CD4-positive, alpha-beta T cell (primary cell): ENCODE measurements around the gene MRPS34. TPM values are rescaled to one million over a fixed set of nuclear protein-coding genes. Genes with fewer than 3 reads are reported as not detected.

Source experiments
- ATAC-seq: fragments of 200-7000 bp; cut with Tn5 transposase; one replicate; pipeline ENCODE4 v1.10.0; 2022; ENCODE audit warnings: mild to moderate bottlenecking; ENCODE audit not compliant: poor library complexity
- CTCF ChIA-PET: fragments of 350-600 bp; sonication (Branson Sonifier 250); formaldehyde crosslinking; loops from one replicate; lab custom pipeline; 2021; ENCODE audit warnings: antibody characterized with exemption, inconsistent platforms; lab: Charles Lee
- POLR2A ChIA-PET: fragments of 350-600 bp; sonication (Branson Sonifier 250); formaldehyde crosslinking; loops from one replicate; lab custom pipeline; 2021; ENCODE audit warnings: antibody characterized with exemption, inconsistent platforms; lab: Charles Lee
- DNase-seq, 14 experiments: peaks; one replicate each; pipeline ENCODE4 v3.0.0-alpha.2; 2013 to 2020; ENCODE audit warnings: mixed read lengths in 2 of 14
- H3K27ac ChIP-seq, 2 donors: one replicate each; pipeline versions ENCODE4 v1.5.1 to v1.7.0; 2013; ENCODE audit warnings: low read length in 2 of 2, low read depth in 1 of 2, mild to moderate bottlenecking in 1 of 2
- H3K27me3 ChIP-seq, 2 experiments: 1 replicate in 1 of 2; 2 replicates in 1 of 2; pipeline versions ENCODE4 v1.6.1 to v1.7.0; 2013; ENCODE audit warnings: low read length in 2 of 2, control low read depth in 1 of 2, mild to moderate bottlenecking in 1 of 2, moderate library complexity in 1 of 2; ENCODE audit not compliant: insufficient read depth in 2 of 2, control insufficient read depth in 1 of 2
- H3K36me3 ChIP-seq: one replicate; pipeline ENCODE4 v1.6.1; 2013; ENCODE audit warnings: low read length, control low read depth; ENCODE audit not compliant: insufficient read depth
- H3K4me1 ChIP-seq: one replicate; pipeline ENCODE4 v1.6.1; 2013; ENCODE audit warnings: low read length, control low read depth; ENCODE audit not compliant: insufficient read depth
- H3K4me3 ChIP-seq: one replicate; pipeline ENCODE4 v1.5.1; 2013; ENCODE audit warnings: mild to moderate bottlenecking, low read length, moderate library complexity
- H3K9me3 ChIP-seq, 2 experiments: 1 replicate in 1 of 2; 2 replicates in 1 of 2; pipeline versions ENCODE4 v1.6.1 to v1.7.0; 2013; ENCODE audit warnings: low read length in 2 of 2, mild to moderate bottlenecking in 2 of 2, control low read depth in 1 of 2, moderate library complexity in 1 of 2; ENCODE audit not compliant: control insufficient read depth in 1 of 2, insufficient read depth in 1 of 2
- H3K27ac Mint-ChIP-seq: one replicate; pipeline ENCODE4 v1.8.0; 2020; ENCODE audit warnings: mixed read lengths
- H3K27me3 Mint-ChIP-seq: one replicate; pipeline ENCODE4 v1.8.0; 2021; ENCODE audit warnings: mixed read lengths
- H3K36me3 Mint-ChIP-seq: one replicate; pipeline ENCODE4 v1.8.0; 2021; ENCODE audit warnings: low read depth, mixed read lengths
- H3K4me1 Mint-ChIP-seq: one replicate; pipeline ENCODE4 v1.8.0; 2021; ENCODE audit warnings: low read depth, mixed read lengths
- H3K4me3 Mint-ChIP-seq: one replicate; pipeline ENCODE4 v1.8.0; 2020; ENCODE audit warnings: mild to moderate bottlenecking, mixed read lengths
- H3K9me3 Mint-ChIP-seq: one replicate; pipeline ENCODE4 v1.8.0; 2020; ENCODE audit warnings: mixed read lengths
- intact Hi-C, 2 experiments: fragments of 100-400 bp; cut with DNase I in 1 of 2; cut with micrococcal nuclease in 1 of 2; formaldehyde crosslinking; loops; one replicate each; pipeline versions ENCODE4 v1.15.1 to v1.9.0; 2023 to 2025; cut with DNase I, micrococcal nuclease
- total RNA-seq, 174 experiments: library from RNA in 2 of 174; stranded (reverse) in 2 of 174; gene quantifications; one replicate each; pipeline ENCODE4 v1.2.3 and lab custom pipeline; 2021 to 2026
- TF ChIP-seq, protein P1 (sequence below): fragments of 200-600 bp; IDR thresholded peaks from one replicate; pipeline ENCODE4 v1.8.0; 2022; ENCODE audit warnings: antibody characterized with exemption, mild to moderate bottlenecking

Gene MRPS34
- total RNA-seq, 2 experiments from 2014 or later = 25.5 to 26.9 TPM

DNA sequence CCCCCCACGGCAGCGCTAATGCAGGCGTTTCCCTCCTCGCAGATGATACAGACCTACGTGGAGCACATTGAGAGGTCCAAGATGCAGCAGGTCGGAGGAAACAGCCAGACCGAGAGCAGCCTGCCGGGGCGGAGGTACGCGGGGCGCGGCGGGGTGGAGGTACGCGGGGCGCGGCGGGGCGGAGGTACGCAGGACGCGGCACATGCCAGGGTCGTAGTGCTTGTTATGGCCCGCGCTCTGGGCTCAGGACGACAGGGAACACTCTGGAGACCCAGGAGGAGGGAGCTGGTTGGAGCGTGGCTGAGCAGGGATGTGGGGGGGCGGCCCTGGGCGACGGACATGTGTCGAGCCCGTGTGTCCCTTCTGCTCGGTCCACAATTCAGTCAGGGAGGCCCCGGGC, 43.5 kb downstream of the MRPS34 start:
- H3K4me3 Mint-ChIP-seq = no peak overlapping the region
- H3K4me1 Mint-ChIP-seq = peaks cover 10% of the 10 kb centered on the region
- Histone ChIP-seq H3K9me3 (no peaks in the 10 kb centered on the region), H3K4me1 (peaks cover 2% of the 10 kb centered on the region), H3K27me3 (no peaks in the 10 kb centered on the region), H3K36me3 (peaks cover 74% of the 10 kb centered on the region), H3K4me3 (no peak overlapping the region), H3K27ac (no peak overlapping the region)
- H3K9me3 Mint-ChIP-seq = no peaks in the 10 kb centered on the region
- intact Hi-C loops = no loop called here
- no peaks in the 10 kb centered on the region for H3K27me3 Mint-ChIP-seq
- POLR2A ChIA-PET = no interaction called here
- no peak for DNase-seq
- CTCF ChIA-PET = no interaction called here
- TF ChIP-seq, protein P1, sequence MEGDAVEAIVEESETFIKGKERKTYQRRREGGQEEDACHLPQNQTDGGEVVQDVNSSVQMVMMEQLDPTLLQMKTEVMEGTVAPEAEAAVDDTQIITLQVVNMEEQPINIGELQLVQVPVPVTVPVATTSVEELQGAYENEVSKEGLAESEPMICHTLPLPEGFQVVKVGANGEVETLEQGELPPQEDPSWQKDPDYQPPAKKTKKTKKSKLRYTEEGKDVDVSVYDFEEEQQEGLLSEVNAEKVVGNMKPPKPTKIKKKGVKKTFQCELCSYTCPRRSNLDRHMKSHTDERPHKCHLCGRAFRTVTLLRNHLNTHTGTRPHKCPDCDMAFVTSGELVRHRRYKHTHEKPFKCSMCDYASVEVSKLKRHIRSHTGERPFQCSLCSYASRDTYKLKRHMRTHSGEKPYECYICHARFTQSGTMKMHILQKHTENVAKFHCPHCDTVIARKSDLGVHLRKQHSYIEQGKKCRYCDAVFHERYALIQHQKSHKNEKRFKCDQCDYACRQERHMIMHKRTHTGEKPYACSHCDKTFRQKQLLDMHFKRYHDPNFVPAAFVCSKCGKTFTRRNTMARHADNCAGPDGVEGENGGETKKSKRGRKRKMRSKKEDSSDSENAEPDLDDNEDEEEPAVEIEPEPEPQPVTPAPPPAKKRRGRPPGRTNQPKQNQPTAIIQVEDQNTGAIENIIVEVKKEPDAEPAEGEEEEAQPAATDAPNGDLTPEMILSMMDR = no peak
- no peak for ATAC-seq
- H3K27ac Mint-ChIP-seq = no peak overlapping the region
- H3K36me3 Mint-ChIP-seq = peaks cover 39% of the 10 kb centered on the region

DNA sequence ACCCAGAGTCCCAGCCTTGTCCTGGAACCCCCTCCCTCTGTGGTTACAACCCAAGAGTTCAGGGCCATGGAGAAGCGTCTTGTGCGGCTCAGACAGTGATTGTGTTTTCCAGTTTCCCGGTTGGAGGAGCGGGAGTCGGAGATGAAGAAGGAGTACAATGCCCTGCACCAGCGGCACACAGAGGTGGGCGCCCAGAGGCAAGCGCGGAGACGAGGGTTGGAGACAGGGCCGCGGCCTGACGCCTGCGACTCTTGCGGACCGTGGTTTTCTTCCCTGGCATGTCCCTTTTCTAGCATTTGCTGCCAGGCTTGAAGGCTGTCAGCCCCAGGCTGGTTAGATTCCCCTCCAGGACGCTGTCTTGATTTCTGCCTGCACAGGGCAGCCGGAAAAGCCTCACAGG, 43.9 kb downstream of the MRPS34 start:
- ChIA-PET CTCF (no interaction called here), POLR2A (no interaction called here)
- Mint-ChIP-seq H3K9me3 (no peaks in the 10 kb centered on the region), H3K36me3 (peaks cover 39% of the 10 kb centered on the region), H3K4me3 (no peak overlapping the region), H3K4me1 (peaks cover 10% of the 10 kb centered on the region), H3K27me3 (no peaks in the 10 kb centered on the region), H3K27ac (no peak overlapping the region)
- H3K4me3 ChIP-seq = no peak overlapping the region
- no peaks in the 10 kb centered on the region for H3K27me3 ChIP-seq
- H3K27ac ChIP-seq = no peak overlapping the region
- peaks cover 73% of the 10 kb centered on the region for H3K36me3 ChIP-seq
- intact Hi-C loops = no loop called here
- H3K4me1 ChIP-seq = peaks cover 6% of the 10 kb centered on the region
- TF ChIP-seq, protein P1 = no peak
- ATAC-seq (no peak), DNase-seq (no peak)
- no peaks in the 10 kb centered on the region for H3K9me3 ChIP-seq

DNA sequence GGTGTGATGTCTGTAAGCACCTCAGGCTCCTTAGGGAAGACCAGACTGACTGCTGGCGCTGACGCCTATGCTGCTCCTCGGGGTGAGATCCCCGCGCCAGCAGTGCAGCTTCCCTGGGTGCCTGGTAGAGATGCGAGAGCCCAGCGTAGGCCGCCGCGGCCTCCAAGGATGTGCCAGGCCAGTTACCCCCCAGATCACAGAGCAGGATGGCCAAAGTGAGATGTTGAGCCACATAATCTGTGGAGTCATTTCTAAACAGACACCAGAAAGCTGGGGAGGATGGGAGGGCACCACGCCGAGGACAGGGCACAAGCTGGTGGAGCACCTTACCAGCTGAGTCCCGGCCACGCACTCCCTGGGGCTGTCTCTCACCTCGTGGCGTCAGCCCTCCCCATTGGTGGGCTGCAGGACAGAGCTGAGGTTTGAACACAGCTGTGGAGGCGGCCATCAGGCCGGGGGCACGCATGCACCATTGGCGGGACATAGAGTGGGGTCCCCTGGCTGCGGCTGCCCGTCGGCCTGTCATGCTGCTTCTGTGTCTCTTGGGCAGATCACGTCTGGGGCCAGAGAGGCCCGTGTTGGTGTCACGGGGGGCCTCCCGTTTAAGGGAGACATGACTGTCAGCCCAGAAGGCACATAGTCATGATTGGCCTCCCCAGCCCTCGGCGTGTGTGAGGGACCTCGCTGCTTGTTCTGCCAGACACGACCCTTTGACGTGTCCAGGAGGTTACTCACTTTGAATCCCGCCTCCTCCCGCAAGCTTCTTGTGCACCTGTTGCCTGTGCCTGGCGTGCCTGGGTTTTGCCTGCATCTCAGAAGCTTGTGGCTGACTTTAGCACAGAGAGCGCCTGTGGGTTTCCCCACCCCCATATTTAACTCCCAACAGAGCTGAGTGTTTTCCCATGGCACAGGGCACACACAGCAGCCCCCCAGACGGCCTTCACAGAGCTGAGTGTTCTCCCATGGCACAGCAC, 45.0 kb downstream of the MRPS34 start:
- Histone ChIP-seq H3K4me1 (peaks cover 17% of the 10 kb centered on the region), H3K9me3 (no peaks in the 10 kb centered on the region), H3K36me3 (peaks cover 62% of the 10 kb centered on the region), H3K4me3 (no peak overlapping the region), H3K27me3 (no peaks in the 10 kb centered on the region), H3K27ac (no peak overlapping the region)
- peaks cover 43% of the 10 kb centered on the region for H3K36me3 Mint-ChIP-seq
- no peaks in the 10 kb centered on the region for H3K27me3 Mint-ChIP-seq
- ATAC-seq (no peak), DNase-seq (no peak)
- TF ChIP-seq, protein P1 = no peak
- no peak overlapping the region for H3K27ac Mint-ChIP-seq
- no peak overlapping the region for H3K4me3 Mint-ChIP-seq
- ChIA-PET CTCF (interaction anchor here (1.0 kb wide), 1 partner anchor 22 kb away, joined by 3 read pairs; the partner anchor contains the start of gene MAPK8IP3), POLR2A (interaction anchor here (0.6 kb wide), 1 partner anchor 22 kb away, joined by 3 read pairs; the partner anchor contains the start of gene MAPK8IP3)
- H3K4me1 Mint-ChIP-seq = peaks cover 19% of the 10 kb centered on the region
- H3K9me3 Mint-ChIP-seq = no peaks in the 10 kb centered on the region
- intact Hi-C loops = no loop called here
